Common myeloid progenitor, CD34-positive (primary cell): ENCODE results near the gene SV2B.

Source experiments
- CTCF ChIA-PET: fragments of 350-600 bp; sonication (Branson Sonifier 250); formaldehyde crosslinking; loops from one replicate; lab custom pipeline; 2021; ENCODE audit warnings: antibody characterized with exemption; lab: Charles Lee
- POLR2A ChIA-PET: fragments of 350-600 bp; sonication (Branson Sonifier 250); formaldehyde crosslinking; loops from one replicate; lab custom pipeline; 2021; ENCODE audit warnings: antibody characterized with exemption; lab: Charles Lee
- DNase-seq, 3 donors: peaks; one replicate each; pipeline versions ENCODE4 v3.0.0 to v3.0.0-alpha.2; 2013
- H3K27ac ChIP-seq, 2 experiments: 1 replicate in 1 of 2; 2 replicates in 1 of 2; pipeline ENCODE4 v1.7.0; 2013; ENCODE audit warnings: inconsistent platforms in 2 of 2, low read length in 2 of 2, mild to moderate bottlenecking in 2 of 2, low read depth in 1 of 2, moderate library complexity in 1 of 2; ENCODE audit not compliant: severe bottlenecking in 2 of 2, insufficient read depth in 1 of 2, poor library complexity in 1 of 2
- H3K27me3 ChIP-seq, 5 experiments: replicated peaks in 2 of 5; 1 replicate in 3 of 5; 2 replicates in 2 of 5; pipeline versions ENCODE4 v1.6.1 to v1.7.0; 2013; ENCODE audit warnings: low read length in 4 of 5, mild to moderate bottlenecking in 2 of 5, moderate library complexity in 2 of 5, inconsistent platforms in 1 of 5; ENCODE audit not compliant: insufficient read depth in 5 of 5, control insufficient read depth in 4 of 5
- H3K36me3 ChIP-seq, 4 experiments: 1 replicate in 2 of 4; 2 replicates in 2 of 4; pipeline versions ENCODE4 v1.6.1 to v1.7.0; 2013; ENCODE audit warnings: low read length in 3 of 4, control low read depth in 1 of 4, mild to moderate bottlenecking in 1 of 4; ENCODE audit not compliant: control insufficient read depth in 4 of 4, insufficient read depth in 4 of 4
- H3K4me1 ChIP-seq, 4 experiments: 1 replicate in 3 of 4; 2 replicates in 1 of 4; pipeline versions ENCODE4 v1.6.1 to v1.7.1; 2013; ENCODE audit warnings: low read length in 3 of 4, mild to moderate bottlenecking in 3 of 4, control low read depth in 1 of 4, inconsistent platforms in 1 of 4, moderate library complexity in 1 of 4; ENCODE audit not compliant: control insufficient read depth in 4 of 4, insufficient read depth in 4 of 4; ENCODE audit errors: control extremely low read depth in 1 of 4
- H3K4me3 ChIP-seq, 7 experiments: 1 replicate in 4 of 7; 2 replicates in 3 of 7; pipeline versions ENCODE4 v1.5.1 to v1.7.0; 2013; ENCODE audit warnings: mild to moderate bottlenecking in 7 of 7, low read length in 6 of 7, moderate library complexity in 6 of 7, inconsistent platforms in 2 of 7, low read depth in 2 of 7, control low read depth in 1 of 7; ENCODE audit not compliant: insufficient read depth in 4 of 7, control insufficient read depth in 1 of 7; ENCODE audit errors: extremely low read depth in 1 of 7
- H3K9me3 ChIP-seq, 5 experiments: 1 replicate in 4 of 5; 2 replicates in 1 of 5; pipeline versions ENCODE4 v1.6.1 to v1.7.1; 2013; ENCODE audit warnings: low read length in 4 of 5, mild to moderate bottlenecking in 2 of 5, inconsistent platforms in 1 of 5, low read depth in 1 of 5, moderate library complexity in 1 of 5; ENCODE audit not compliant: control insufficient read depth in 4 of 5, insufficient read depth in 2 of 5; ENCODE audit errors: control extremely low read depth in 1 of 5
- WGBS: methylation state at CpG from one replicate; pipeline ENCODE4 v1.1.5; 2013; ENCODE audit not compliant: insufficient coverage; 5-methylcytosine and 5-hydroxymethylcytosine counted together

SV2B gene

DNA sequence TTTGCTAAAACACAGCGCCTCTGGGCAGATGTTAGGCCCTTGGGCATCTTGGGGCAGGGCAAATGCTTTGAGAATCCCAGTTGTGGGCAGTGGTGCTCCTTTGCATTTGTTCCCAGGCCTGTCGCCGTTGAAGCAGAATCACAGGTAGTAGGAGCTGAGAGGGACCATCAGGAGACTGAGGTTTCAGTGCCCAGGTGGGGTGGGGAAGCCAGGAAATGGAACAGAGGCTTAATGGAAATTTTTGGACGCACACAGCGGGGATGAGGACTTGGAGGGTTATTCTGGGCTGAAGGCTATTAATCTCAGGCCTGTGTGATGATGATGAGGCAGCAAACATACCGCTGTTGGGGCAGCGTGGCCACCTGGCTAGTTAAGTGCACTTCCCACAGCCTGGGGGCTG is 99.5 kb downstream of the SV2B start:
- no peaks in the 10 kb centered on the region for H3K9me3 ChIP-seq
- 100% methylated on average over 5 of the region's 7 CpGs for WGBS
- ChIA-PET POLR2A (no interaction called here), CTCF (no interaction called here)
- no peak for DNase-seq
- H3K4me1 ChIP-seq: no peaks in the 10 kb centered on the region
- H3K4me3 ChIP-seq: no peak overlapping the region
- H3K27ac ChIP-seq: no peak overlapping the region
- H3K27me3 ChIP-seq: peaks cover 0 to 2% (median 0%) of the 10 kb centered on the region in 5 experiments
- no peaks in the 10 kb centered on the region for H3K36me3 ChIP-seq

DNA sequence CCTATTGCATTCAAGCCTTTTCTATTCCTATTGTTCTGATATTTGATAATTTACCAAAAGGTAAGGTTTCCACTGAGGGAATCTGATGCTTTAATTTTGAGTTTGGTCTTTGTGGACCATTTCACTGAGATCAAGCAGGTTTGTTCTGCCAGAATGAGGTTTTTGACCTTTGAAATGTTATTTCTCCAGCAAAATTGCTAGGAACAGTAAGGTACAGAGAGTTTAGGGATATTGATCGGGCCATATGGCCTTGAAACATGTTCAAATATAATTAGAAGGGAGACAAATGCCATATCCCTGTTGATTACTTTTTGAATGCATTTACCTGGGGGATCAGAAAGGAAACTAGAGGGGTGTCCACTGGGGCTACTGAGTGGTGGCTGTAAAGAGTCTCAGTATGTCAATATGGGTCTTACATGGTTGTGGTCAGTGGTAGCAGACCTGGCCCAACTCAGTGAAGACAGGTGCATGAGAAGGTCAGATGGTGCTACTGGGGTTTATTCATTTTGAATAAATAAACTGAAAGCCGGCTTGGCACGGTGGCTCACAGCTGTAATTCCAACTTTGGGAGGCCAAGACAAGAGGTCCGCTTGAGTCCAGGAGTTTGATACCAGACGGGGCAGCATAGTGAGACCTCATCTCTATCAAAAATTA is 100.2 kb downstream of the SV2B start:
- CTCF ChIA-PET: no interaction called here
- H3K4me3 ChIP-seq: no peak overlapping the region
- no peak for DNase-seq
- 100% methylated on average over 3 of the region's 5 CpGs for WGBS
- H3K27ac ChIP-seq: no peak overlapping the region
- no peaks in the 10 kb centered on the region for H3K36me3 ChIP-seq
- H3K9me3 ChIP-seq: no peaks in the 10 kb centered on the region
- H3K27me3 ChIP-seq: peaks cover 0 to 5% (median 0%) of the 10 kb centered on the region in 5 experiments
- H3K4me1 ChIP-seq: no peaks in the 10 kb centered on the region
- POLR2A ChIA-PET: no interaction called here

- H3K27me3 ChIP-seq: peaks cover 0 to 7% (median 0%) of the 10 kb centered on the region in 5 experiments
- H3K9me3 ChIP-seq: no peaks in the 10 kb centered on the region
- H3K27ac ChIP-seq: no peak overlapping the region
- no peak overlapping the region for H3K4me3 ChIP-seq
- no peaks in the 10 kb centered on the region for H3K36me3 ChIP-seq
- no peak for DNase-seq
- POLR2A ChIA-PET: no interaction called here
- CTCF ChIA-PET: no interaction called here
- H3K4me1 ChIP-seq: no peaks in the 10 kb centered on the region
Measured at GRCh38 chr15:91202510-91203102, 102.5 kb downstream of the SV2B start.

DNA sequence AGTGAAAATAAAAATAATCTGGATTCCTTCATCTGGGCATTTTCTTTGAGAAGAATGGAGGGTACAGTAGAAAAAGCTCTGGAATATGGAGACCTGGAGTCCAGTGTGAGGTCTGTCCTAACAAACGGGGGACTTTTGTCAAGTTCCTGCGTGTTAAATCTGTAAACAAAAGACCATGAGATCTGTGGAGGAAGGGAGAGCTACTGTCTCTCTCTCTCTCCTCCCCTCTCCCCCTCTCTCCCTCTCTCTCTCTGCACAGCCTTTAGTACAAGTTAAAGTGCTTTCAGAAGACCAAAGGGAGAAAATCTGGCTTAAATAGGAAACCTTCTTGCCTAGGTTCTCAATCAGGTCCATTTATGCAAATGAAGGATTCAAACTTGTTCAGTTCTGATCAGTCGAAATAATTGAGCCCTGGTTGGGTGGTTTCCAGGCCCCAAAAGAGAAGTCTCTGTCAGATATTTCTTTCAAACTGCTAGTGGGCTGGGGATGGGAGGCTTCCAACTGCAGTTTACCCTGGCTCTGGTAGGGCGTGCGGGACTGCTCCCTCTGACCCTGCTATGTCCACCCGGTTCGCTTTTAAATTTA is 103.7 kb downstream of the SV2B start:
- peaks cover 0 to 12% (median 0%) of the 10 kb centered on the region in 5 experiments for H3K27me3 ChIP-seq
- ChIA-PET CTCF (no interaction called here), POLR2A (no interaction called here)
- H3K36me3 ChIP-seq: no peaks in the 10 kb centered on the region
- no peak overlapping the region for H3K4me3 ChIP-seq
- no peak for DNase-seq
- H3K9me3 ChIP-seq: no peaks in the 10 kb centered on the region
- WGBS: 80% methylated on average over 1 of the region's 7 CpGs
- no peak overlapping the region for H3K27ac ChIP-seq
- H3K4me1 ChIP-seq: no peaks in the 10 kb centered on the region

- WGBS: 100% methylated on average over 1 of the region's 1 CpG
- no peaks in the 10 kb centered on the region for H3K36me3 ChIP-seq
- no peak overlapping the region for H3K4me3 ChIP-seq
- no peaks in the 10 kb centered on the region for H3K4me1 ChIP-seq
- DNase-seq: no peak
- peaks cover 0 to 11% (median 0%) of the 10 kb centered on the region in 5 experiments for H3K27me3 ChIP-seq
- CTCF ChIA-PET: no interaction called here
- POLR2A ChIA-PET: no interaction called here
- no peaks in the 10 kb centered on the region for H3K9me3 ChIP-seq
- H3K27ac ChIP-seq: no peak overlapping the region
Measured at GRCh38 chr15:91208371-91208770, 108.3 kb downstream of the SV2B start.

DNA sequence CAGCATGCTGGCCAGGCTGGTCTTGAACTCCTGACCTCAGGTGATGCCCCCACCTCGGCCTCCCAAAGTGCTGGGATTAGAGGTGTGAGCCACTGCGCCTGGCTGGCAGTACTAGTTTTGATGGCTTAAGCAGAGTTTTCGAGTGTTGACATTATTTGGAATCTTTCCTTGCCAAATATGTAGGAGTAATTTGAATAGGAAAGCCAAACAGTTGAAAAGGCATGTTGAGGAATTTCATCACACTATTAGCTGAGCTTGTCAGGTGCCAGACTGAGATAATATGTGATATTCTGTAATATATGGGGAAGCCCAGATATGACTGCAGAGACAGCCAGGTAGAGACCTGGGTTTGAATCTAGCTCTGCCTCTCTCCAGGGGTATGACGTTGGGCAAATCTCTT is 109.3 kb downstream of the SV2B start:
- no peak overlapping the region for H3K27ac ChIP-seq
- peaks cover 0 to 11% (median 0%) of the 10 kb centered on the region in 5 experiments for H3K27me3 ChIP-seq
- WGBS: 94% methylated on average over 4 of the region's 4 CpGs
- no peak overlapping the region for H3K4me3 ChIP-seq
- H3K36me3 ChIP-seq: no peaks in the 10 kb centered on the region
- ChIA-PET POLR2A (no interaction called here), CTCF (no interaction called here)
- peaks cover 0 to 1% (median 0%) of the 10 kb centered on the region in 5 experiments for H3K9me3 ChIP-seq
- no peaks in the 10 kb centered on the region for H3K4me1 ChIP-seq
- DNase-seq: no peak

- H3K27me3 ChIP-seq: peaks cover 0 to 9% (median 0%) of the 10 kb centered on the region in 5 experiments
- POLR2A ChIA-PET: no interaction called here
- no peak overlapping the region for H3K4me3 ChIP-seq
- H3K9me3 ChIP-seq: peaks cover 0 to 1% (median 0%) of the 10 kb centered on the region in 5 experiments
- H3K27ac ChIP-seq: no peak overlapping the region
- WGBS: 67% methylated on average over 3 of the region's 3 CpGs
- CTCF ChIA-PET: no interaction called here
- no peaks in the 10 kb centered on the region for H3K4me1 ChIP-seq
- no peaks in the 10 kb centered on the region for H3K36me3 ChIP-seq
- DNase-seq: no peak
Measured at GRCh38 chr15:91209726-91210125, 109.7 kb downstream of the SV2B start.
